ENCODE measurements around the gene NTNG1.
"Not testable (repeated sequence)": the region's sequence is repeated elsewhere in the genome, so short reads cannot be mapped to it uniquely, and the experiment has no call there.

Gene NTNG1

GRCh38 chr1:107162745-107163144 is 21.9 kb downstream of the NTNG1 start:
- Histone ChIP-seq H2AFZ (ENCODE audit: low read depth, low read length) (peak overlapping the region; percentile 2; the same call in 1 of the 2 replicates), H4K20me1 (ENCODE audit: insufficient read depth, low read length) (no peaks in the 10 kb centered on the region), H3K27ac (ENCODE audit: low read length) (no peak overlapping the region), H3K4me2 (ENCODE audit: insufficient read depth, low read length) (no peak overlapping the region), H3K36me3 (ENCODE audit: insufficient read depth, low read length) (no peaks in the 10 kb centered on the region), H3K4me3 (ENCODE audit: low read depth in 1 of 2, low read length in 2 of 2) (no peak overlapping the region), H3K79me2 (ENCODE audit: insufficient read depth, low read length) (no peaks in the 10 kb centered on the region), H3K9me3 (ENCODE audit: insufficient read depth, low read length, severe bottlenecking) (peaks cover 10% of the 10 kb centered on the region), H3K4me1 (ENCODE audit: insufficient read depth, low read length) (peaks cover 10% of the 10 kb centered on the region), H3K27me3 (ENCODE audit: insufficient read depth, low read length, poor library complexity) (no peaks in the 10 kb centered on the region), H3K9ac (ENCODE audit: low read depth, low read length) (no peak overlapping the region)
- TF ChIP-seq EZH2 (IDR thresholded peaks at IDR 0.05; ENCODE audit: borderline replicate concordance, low read depth, low read length, severe bottlenecking), result no peak
- TF ChIP-seq CTCF (IDR thresholded peaks at IDR 0.05; ENCODE audit: borderline replicate concordance, extremely low read depth, low read length, poor library complexity, severe bottlenecking), result no peak
- DNase-seq (no peak), ATAC-seq (ENCODE audit: insufficient read depth, low read depth) (peak; percentile 53; the same call in 2 of the 3 replicates)

- not testable (repeated sequence) for ATAC-seq (ENCODE audit: insufficient read depth, low read depth); H4K20me1 ChIP-seq (ENCODE audit: insufficient read depth, low read length); H3K27ac ChIP-seq (ENCODE audit: low read length); H3K4me1 ChIP-seq (ENCODE audit: insufficient read depth, low read length); DNase-seq; H3K9me3 ChIP-seq (ENCODE audit: insufficient read depth, low read length, severe bottlenecking); H3K36me3 ChIP-seq (ENCODE audit: insufficient read depth, low read length); H3K4me2 ChIP-seq (ENCODE audit: insufficient read depth, low read length); H3K27me3 ChIP-seq (ENCODE audit: insufficient read depth, low read length, poor library complexity); H3K4me3 ChIP-seq (ENCODE audit: low read depth in 1 of 2, low read length in 2 of 2); H2AFZ ChIP-seq (ENCODE audit: low read depth, low read length); H3K79me2 ChIP-seq (ENCODE audit: insufficient read depth, low read length); H3K9ac ChIP-seq (ENCODE audit: low read depth, low read length)
Measured at GRCh38 chr1:107164901-107165300, 24.1 kb downstream of the NTNG1 start.

- Histone ChIP-seq H3K27me3 (ENCODE audit: insufficient read depth, low read length, poor library complexity) (no peaks in the 10 kb centered on the region), H3K4me3 (ENCODE audit: low read depth in 1 of 2, low read length in 2 of 2) (no peak overlapping the region), H3K4me1 (ENCODE audit: insufficient read depth, low read length) (no peaks in the 10 kb centered on the region), H3K36me3 (ENCODE audit: insufficient read depth, low read length) (no peaks in the 10 kb centered on the region), H3K9ac (ENCODE audit: low read depth, low read length) (no peak overlapping the region), H3K9me3 (ENCODE audit: insufficient read depth, low read length, severe bottlenecking) (peaks cover 4% of the 10 kb centered on the region), H2AFZ (ENCODE audit: low read depth, low read length) (no peak overlapping the region), H4K20me1 (ENCODE audit: insufficient read depth, low read length) (no peaks in the 10 kb centered on the region), H3K79me2 (ENCODE audit: insufficient read depth, low read length) (no peaks in the 10 kb centered on the region), H3K27ac (ENCODE audit: low read length) (no peak overlapping the region), H3K4me2 (ENCODE audit: insufficient read depth, low read length) (no peak overlapping the region)
- no peak for TF ChIP-seq EZH2 (IDR thresholded peaks at IDR 0.05; ENCODE audit: borderline replicate concordance, low read depth, low read length, severe bottlenecking)
- no peak for TF ChIP-seq CTCF (IDR thresholded peaks at IDR 0.05; ENCODE audit: borderline replicate concordance, extremely low read depth, low read length, poor library complexity, severe bottlenecking)
- no peak for ATAC-seq (ENCODE audit: insufficient read depth, low read depth)
- DNase-seq, result no peak
Measured at GRCh38 chr1:107169615-107170014, 28.8 kb downstream of the NTNG1 start.

- Histone ChIP-seq H3K27me3 (ENCODE audit: insufficient read depth, low read length, poor library complexity) (no peaks in the 10 kb centered on the region), H2AFZ (ENCODE audit: low read depth, low read length) (no peak overlapping the region), H3K9me3 (ENCODE audit: insufficient read depth, low read length, severe bottlenecking) (no peaks in the 10 kb centered on the region), H3K79me2 (ENCODE audit: insufficient read depth, low read length) (no peaks in the 10 kb centered on the region), H4K20me1 (ENCODE audit: insufficient read depth, low read length) (no peaks in the 10 kb centered on the region), H3K4me2 (ENCODE audit: insufficient read depth, low read length) (no peak overlapping the region), H3K27ac (ENCODE audit: low read length) (no peak overlapping the region), H3K4me3 (ENCODE audit: low read depth in 1 of 2, low read length in 2 of 2) (no peak overlapping the region), H3K9ac (ENCODE audit: low read depth, low read length) (no peak overlapping the region), H3K36me3 (ENCODE audit: insufficient read depth, low read length) (no peaks in the 10 kb centered on the region), H3K4me1 (ENCODE audit: insufficient read depth, low read length) (no peaks in the 10 kb centered on the region)
- no peak for DNase-seq
- TF ChIP-seq EZH2 (IDR thresholded peaks at IDR 0.05; ENCODE audit: borderline replicate concordance, low read depth, low read length, severe bottlenecking) (no peak), CTCF (IDR thresholded peaks at IDR 0.05; ENCODE audit: borderline replicate concordance, extremely low read depth, low read length, poor library complexity, severe bottlenecking) (no peak)
- no peak for ATAC-seq (ENCODE audit: insufficient read depth, low read depth)
Measured at GRCh38 chr1:107171333-107171732, 30.5 kb downstream of the NTNG1 start.

Measured in DND-41 (cell line).